Esophagus squamous epithelium (tissue), 5 donors: ENCODE results near the gene LTBP1. TPM values are rescaled to one million over a fixed set of nuclear protein-coding genes. Genes with fewer than 3 reads are reported as not detected.

Experiments
- DNase-seq: peaks from one replicate; lab custom pipeline; 2025; lab: John Stamatoyannopoulos, UW
- H3K27ac ChIP-seq, 4 donors: fragments of 200-600 bp; sonication (generic); one replicate each; pipeline ENCODE4 v1.5.1; 2016 to 2019; ENCODE audit warnings: mild to moderate bottlenecking in 1 of 4
- H3K27me3 ChIP-seq, 4 donors: fragments of 200-600 bp; sonication (generic); 1 replicate in 3 of 4; 2 replicates in 1 of 4; pipeline versions ENCODE4 v1.5.1 to v1.6.0; 2017 to 2021; ENCODE audit warnings: antibody characterized with exemption in 1 of 4
- H3K36me3 ChIP-seq, 3 donors: fragments of 200-600 bp; sonication (generic); one replicate each; pipeline ENCODE4 v1.5.1; 2016 to 2019
- H3K4me1 ChIP-seq, 3 donors: fragments of 200-600 bp; sonication (generic); one replicate each; pipeline ENCODE4 v1.5.1; 2017 to 2019
- H3K4me3 ChIP-seq, 4 donors: fragments of 200-600 bp; sonication (generic); 1 replicate in 3 of 4; 2 replicates in 1 of 4; pipeline ENCODE4 v1.5.1; 2016 to 2019; ENCODE audit warnings: mild to moderate bottlenecking in 2 of 4, moderate library complexity in 1 of 4
- H3K9me3 ChIP-seq, 3 donors: fragments of 200-600 bp; sonication (generic); one replicate each; pipeline ENCODE4 v1.5.1; 2016 to 2019
- CTCF ChIP-seq, 6 experiments: fragments of 450-650 bp in 4 of 6; fragments of 200-600 bp in 2 of 6; sonication (generic) in 2 of 6; IDR thresholded peaks; one replicate each; pipeline ENCODE4 v1.5.1; 2016 to 2019; ENCODE audit warnings: antibody characterized with exemption in 6 of 6, mild to moderate bottlenecking in 4 of 6, moderate library complexity in 4 of 6
- POLR2A ChIP-seq, 4 donors: fragments of 450-650 bp; IDR thresholded peaks; one replicate each; pipeline ENCODE4 v1.6.1; 2017; ENCODE audit warnings: antibody characterized with exemption in 4 of 4, mild to moderate bottlenecking in 4 of 4, moderate library complexity in 3 of 4
- WGBS, 2 donors: methylation state at CpG; one replicate each; pipeline ENCODE4 v1.1.5; 2018; 5-methylcytosine and 5-hydroxymethylcytosine counted together
- intact Hi-C: fragments of 100-400 bp; cut with DNase I; formaldehyde crosslinking; loops from one replicate; pipeline ENCODE4 v1.15.0; 2022
- total RNA-seq, 4 donors: library from RNA; depleted of rRNA; stranded (reverse); fragments of >200 nt; gene quantifications; one replicate each; pipeline ENCODE4 v1.1.0, GENCODE V29; 2016
- donor health status: DM: yes; HTN: yes; CAD: no.

Gene LTBP1
- total RNA-seq, 4 donors from 2014 or later: 5.5 to 69.4 (median 32.6) TPM

- no peak for TF ChIP-seq POLR2A (IDR thresholded peaks at IDR 0.05)
- H3K27me3 ChIP-seq: peaks cover 0 to 17% (median 0%) of the 10 kb centered on the region in 4 donors
- no peak overlapping the region for H3K27ac ChIP-seq
- no peaks in the 10 kb centered on the region for H3K9me3 ChIP-seq
- no peak for DNase-seq
- H3K36me3 ChIP-seq: no peaks in the 10 kb centered on the region
- intact Hi-C loops: no loop called here
- 79 to 89% methylated on average over 3 of the region's 3 CpGs for WGBS, 2 donors
- no peaks in the 10 kb centered on the region for H3K4me1 ChIP-seq
- no peak overlapping the region for H3K4me3 ChIP-seq
Observed at GRCh38 chr2:32904074-32904473, 42.7 kb upstream of the LTBP1 start.

GRCh38 chr2:32904751-32905150 is 42.0 kb upstream of the LTBP1 start:
- Histone ChIP-seq H3K4me1 (no peaks in the 10 kb centered on the region), H3K9me3 (no peaks in the 10 kb centered on the region), H3K27me3 (peaks cover 0 to 15% (median 0%) of the 10 kb centered on the region in 4 donors), H3K36me3 (no peaks in the 10 kb centered on the region), H3K27ac (no peak overlapping the region), H3K4me3 (no peak overlapping the region)
- DNase-seq: no peak
- TF ChIP-seq CTCF (IDR thresholded peaks at IDR 0.05) (no peak), POLR2A (IDR thresholded peaks at IDR 0.05) (no peak)
- WGBS, 2 donors: 59 to 64% methylated on average over 3 of the region's 3 CpGs
- intact Hi-C loops: no loop called here

- Histone ChIP-seq H3K36me3 (no peaks in the 10 kb centered on the region), H3K27me3 (peaks cover 0 to 14% (median 0%) of the 10 kb centered on the region in 4 donors), H3K27ac (no peak overlapping the region), H3K4me3 (no peak overlapping the region), H3K9me3 (no peaks in the 10 kb centered on the region), H3K4me1 (no peaks in the 10 kb centered on the region)
- TF ChIP-seq POLR2A (IDR thresholded peaks at IDR 0.05) (no peak), CTCF (IDR thresholded peaks at IDR 0.05) (no peak)
- intact Hi-C loops: no loop called here
- no peak for DNase-seq
- WGBS, 2 donors: 57 to 63% methylated on average over 3 of the region's 3 CpGs
Observed at GRCh38 chr2:32905270-32905669, 41.5 kb upstream of the LTBP1 start.

GRCh38 chr2:32910883-32911598 is 35.7 kb upstream of the LTBP1 start:
- WGBS, 2 donors: 77 to 84% methylated on average over 8 of the region's 8 CpGs
- Histone ChIP-seq H3K27ac (no peak overlapping the region), H3K4me3 (no peak overlapping the region), H3K4me1 (no peaks in the 10 kb centered on the region), H3K9me3 (no peaks in the 10 kb centered on the region), H3K27me3 (no peaks in the 10 kb centered on the region), H3K36me3 (no peaks in the 10 kb centered on the region)
- TF ChIP-seq CTCF (IDR thresholded peaks at IDR 0.05) (no peak), POLR2A (IDR thresholded peaks at IDR 0.05) (no peak)
- intact Hi-C loops: no loop called here
- DNase-seq: no peak

GRCh38 chr2:32915694-32916093 is 31.1 kb upstream of the LTBP1 start:
- intact Hi-C loops: no loop called here
- 78 to 85% methylated on average over 1 of the region's 1 CpG for WGBS, 2 donors
- TF ChIP-seq CTCF (IDR thresholded peaks at IDR 0.05): no peak
- TF ChIP-seq POLR2A (IDR thresholded peaks at IDR 0.05): no peak
- H3K36me3 ChIP-seq: no peaks in the 10 kb centered on the region
- no peak overlapping the region for H3K4me3 ChIP-seq
- no peaks in the 10 kb centered on the region for H3K9me3 ChIP-seq
- no peak for DNase-seq
- H3K27ac ChIP-seq: no peak overlapping the region
- no peaks in the 10 kb centered on the region for H3K4me1 ChIP-seq
- H3K27me3 ChIP-seq: no peaks in the 10 kb centered on the region
